Kidney tubule cell (primary cell): ENCODE results near the gene TEX12.
"Not testable (repeated sequence)": the region's sequence is repeated elsewhere in the genome, so short reads cannot be mapped to it uniquely, and the experiment has no call there.

Experiments used
- DNase-seq: peaks from one replicate; pipeline ENCODE4 v3.0.0-alpha.2; 2018; ENCODE audit warnings: low spot score

TEX12 gene

DNA sequence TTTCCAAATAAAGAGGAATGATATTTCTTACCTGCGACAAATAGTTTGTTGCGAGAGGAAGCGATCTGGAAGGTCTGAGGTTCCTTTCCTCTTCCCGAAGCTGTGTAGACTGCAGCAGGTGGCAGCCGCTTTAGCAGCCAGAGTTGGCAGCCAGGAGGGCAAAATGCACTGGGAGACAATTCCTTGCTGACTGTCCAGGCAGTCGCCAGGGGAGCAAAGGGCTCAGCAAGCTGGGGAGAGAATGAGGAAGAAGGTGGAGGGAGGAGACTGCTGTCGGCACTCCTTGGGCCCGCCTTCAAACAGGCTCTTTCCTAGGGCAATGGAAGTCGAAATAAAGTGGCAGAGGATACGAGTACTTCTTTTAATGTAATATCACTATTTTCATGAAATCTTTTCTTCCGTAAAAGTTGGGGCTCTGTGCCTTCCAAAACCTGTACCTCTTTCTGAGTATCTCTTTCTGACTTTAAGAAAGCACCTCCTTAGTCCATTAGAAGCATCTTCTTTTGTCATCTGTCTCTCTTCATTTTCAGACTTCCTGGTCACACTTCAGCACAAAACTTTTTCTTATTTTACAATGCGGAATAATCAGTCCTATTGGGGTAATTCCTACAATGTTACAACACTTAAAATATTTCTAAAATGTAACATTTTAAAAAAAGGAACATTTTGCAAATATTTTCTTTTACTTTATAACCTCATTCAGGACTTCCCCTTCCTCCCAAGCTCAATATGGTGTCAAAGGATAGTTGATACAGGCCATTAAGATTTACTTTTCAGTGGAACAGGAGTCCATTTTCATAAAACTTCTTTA is 3.1 kb upstream of the TEX12 start, which contains the start of gene IL18:
IL18 (minus strand) TSS at position 220 of the 811 bp plus-strand sequence. CDS start 9,041 bp downstream, outside the sequence.
- peak; percentile 82 for DNase-seq

DNA sequence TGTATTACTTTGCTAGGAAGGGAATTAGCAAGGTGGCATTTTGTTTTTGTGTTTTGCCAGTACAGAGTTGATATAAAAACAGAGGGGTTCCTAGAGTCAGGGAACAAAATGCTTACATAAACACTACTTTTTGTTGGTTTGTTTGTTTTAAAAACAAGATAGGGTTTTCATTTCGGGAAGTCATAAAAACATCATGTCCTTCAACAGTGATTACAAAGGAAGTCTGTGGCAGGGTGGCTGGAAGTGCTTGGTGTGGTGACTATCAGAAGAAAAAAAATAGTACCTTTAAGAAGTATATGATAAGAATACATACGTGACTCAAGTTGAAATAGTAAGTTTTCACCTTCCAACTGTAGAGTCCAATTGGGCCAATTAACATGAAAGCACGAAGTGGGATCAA is 2.1 kb upstream of the TEX12 start:
- DNase-seq = no peak

DNA sequence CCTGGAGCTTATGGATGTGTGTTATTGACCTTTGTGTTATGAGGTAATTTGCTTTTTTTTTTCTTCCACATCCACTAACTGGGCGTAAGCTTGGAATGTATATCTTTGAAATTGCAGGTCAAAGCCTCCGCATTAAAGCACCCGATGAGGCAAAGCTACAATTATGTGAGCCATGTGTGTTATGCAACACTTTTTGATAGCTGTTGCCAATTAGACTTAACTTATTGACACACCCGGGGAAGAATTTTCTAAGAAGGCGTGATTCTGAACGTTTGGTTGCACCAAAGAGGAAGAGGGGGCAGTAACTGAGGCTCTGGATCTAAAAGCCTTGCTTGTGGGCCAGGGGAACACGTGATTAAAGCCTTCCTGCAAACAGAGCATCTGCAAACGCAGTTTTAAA is 610 bp upstream of the TEX12 start:
- DNase-seq = no peak

DNA sequence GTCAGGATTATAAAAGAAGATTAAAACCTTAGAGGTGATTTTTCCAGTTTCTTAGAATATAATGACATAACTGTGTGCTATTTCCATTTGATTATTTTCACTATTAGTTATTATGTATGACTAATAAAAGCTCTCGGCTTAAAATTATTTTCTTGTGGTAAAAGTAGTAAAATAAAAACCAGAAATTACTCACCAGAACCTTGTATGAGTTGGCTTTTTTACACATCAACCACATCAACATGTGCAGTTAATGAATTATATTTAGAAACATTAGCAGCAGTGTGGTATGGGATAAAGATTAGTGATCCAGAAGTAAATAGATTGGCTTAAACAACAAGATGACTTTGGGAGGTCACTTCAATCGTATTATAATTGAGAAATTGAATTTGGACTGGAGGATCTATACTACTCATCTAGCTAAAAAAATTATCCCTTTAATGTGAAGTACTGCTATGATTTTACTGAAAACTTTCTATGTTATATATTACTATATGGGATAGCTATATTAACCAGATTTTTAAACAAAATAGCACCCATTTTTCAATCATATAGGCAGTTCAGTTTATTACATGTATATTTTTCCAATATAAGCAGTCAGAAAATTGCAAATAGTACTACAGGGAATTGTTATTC is 5.3 kb downstream of the TEX12 start:
- peak; percentile 80 for DNase-seq

DNA sequence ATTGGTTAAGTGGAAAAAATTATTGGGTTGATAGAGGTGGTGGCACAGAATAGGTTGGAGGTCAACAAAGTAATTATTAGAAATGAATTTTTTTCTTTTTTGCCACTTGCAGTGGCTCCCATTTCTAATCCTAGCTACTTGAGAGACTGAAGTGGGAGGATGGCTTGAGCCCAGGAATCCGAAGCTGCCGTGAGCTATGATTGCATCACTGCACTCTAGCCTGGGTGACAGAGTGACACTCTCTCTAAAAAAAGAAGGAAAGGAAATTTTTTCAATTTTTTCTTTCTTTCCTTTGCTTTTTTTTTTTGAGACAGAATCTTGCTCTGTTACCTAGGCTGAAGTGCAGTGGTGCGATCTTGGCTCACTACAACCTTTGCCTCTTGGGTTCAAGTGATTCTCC is 6.0 kb downstream of the TEX12 start:
- peak; percentile 18 for DNase-seq

DNA sequence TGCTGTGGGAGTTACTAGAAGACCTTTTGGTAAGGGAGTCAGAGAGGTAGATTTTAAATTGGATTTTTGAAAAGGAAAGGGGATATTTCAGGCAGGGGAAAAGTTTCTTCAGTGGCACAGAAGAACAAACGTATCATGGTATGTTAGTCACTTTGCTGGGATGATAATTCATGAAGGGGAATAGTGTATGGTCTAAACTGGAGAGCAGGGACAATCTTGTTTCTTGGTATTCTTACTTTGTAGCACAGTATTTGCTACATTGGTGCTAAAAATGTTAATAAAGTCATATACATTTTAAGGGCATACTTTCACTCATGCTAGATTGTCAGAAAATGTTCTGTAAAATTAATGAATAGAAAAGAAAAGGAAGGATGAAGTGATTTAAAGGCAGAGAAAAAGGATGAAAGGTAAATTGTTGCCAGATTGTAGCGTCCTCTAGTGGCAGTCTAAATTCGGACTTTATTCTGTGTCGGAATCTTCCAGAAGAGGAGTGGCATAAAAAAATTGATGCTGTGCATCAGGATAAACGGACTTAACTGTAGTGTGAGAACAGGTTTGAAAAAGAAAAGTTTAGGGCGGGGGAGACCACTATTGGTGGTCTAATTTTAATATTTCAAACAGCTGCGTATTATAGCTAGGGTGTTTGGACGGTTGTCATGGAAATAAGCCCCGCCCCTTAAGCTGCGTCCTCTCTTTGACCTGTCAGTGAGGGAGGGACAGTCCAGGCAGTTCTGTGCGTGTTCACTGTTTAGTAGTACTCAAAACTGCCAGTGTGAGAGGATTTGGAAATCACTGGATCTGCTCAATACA is 7.8 kb downstream of the TEX12 start, which contains the start of gene BCO2:
BCO2 (plus strand) TSS at position 724 of the 810 bp plus-strand sequence. CDS start 90 bp downstream, outside the sequence.
- peak; percentile 73 for DNase-seq

DNA sequence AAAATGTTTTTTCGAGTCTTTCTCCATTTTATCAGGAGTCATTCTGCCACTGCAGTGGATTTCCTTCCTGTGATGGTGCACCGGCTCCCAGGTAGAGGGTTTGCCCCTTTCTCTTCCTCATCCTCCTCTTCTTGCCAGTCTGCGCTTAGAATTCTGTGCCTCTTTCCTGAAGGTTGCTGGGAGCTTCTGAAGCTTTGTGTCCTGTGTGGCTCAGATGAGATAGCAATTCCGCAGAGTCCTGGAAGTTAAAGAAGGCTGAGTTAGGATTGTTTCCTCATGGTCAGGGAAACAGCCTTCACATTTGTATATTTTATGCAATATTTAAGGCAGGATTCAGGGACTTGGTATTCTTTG is 8.4 kb downstream of the TEX12 start:
- DNase-seq = no peak

DNA sequence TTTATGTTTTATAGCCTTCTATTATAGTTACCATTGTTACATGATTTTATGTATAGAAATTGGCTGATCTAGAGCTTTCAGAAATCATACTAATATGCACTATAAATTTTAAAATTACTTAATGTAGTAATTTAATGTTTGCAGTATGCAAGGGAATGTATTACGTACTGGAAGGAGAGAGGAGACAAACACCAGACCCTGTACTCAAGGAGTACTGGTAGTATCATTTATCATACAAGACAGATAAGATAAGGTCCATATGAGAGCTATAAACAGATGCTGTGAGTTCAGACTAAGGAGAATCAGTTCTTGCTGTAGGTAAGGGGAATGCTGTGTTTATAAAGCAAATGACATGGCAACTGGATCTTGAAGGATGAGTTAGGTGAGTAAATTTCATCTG is 8.9 kb downstream of the TEX12 start:
- no peak for DNase-seq

DNA sequence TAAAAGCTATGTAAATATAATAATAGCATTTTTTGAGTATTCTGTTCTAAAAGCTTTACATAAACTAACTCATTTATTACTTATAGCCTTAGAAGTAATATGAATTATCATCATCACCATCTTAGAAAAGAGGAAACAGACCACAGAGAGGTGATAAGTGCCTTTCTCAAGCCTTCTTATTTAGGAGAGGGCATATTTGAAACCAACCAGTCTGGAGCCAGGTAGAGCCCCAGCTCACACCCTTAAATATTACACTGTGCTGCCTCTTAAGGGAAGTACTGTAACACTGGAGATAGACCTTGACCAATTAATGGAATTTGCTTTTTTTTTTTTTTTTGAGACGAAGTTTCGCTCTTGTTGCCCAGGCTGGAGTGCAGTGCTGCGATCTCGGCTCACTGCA is 10.4 kb downstream of the TEX12 start:
- DNase-seq = no peak

DNA sequence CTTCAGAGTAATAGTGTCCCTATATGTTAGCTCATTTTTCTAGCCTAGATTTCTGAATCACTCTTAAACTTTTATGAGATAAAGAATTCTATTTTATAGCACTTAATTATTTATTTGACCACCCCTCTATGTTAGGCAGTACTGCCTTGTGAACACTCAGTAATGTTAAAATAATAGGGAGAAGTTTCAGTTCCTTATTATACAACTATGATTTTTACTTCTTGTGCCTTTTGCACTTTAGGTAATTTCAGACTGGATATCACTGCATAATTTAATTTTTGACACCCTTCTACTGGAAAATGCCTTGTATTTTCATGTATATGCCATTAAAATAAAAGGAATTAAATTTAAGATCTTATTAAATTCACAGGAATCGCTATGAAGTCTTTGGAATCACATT is 11.3 kb downstream of the TEX12 start:
- no peak for DNase-seq

DNA sequence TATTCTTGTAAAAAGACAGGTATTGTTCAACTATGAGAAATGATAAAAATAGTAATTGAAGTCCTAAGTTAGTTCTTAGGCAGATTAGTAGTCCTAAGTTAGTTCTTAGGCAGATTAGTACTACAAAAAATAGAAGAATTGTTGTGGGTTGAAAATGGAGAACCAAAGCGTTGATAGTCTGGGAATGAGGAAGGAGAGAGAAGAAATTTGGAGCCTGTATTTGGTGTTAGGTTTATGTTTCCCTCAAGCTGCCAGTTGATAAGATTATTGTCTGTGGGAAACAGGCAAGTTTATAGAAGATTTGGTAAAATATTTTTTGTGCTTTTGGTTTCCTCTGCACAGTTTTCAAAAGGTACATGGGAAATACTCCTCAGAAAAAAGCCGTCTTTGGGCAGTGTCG is 11.8 kb downstream of the TEX12 start:
- no peak for DNase-seq

DNA sequence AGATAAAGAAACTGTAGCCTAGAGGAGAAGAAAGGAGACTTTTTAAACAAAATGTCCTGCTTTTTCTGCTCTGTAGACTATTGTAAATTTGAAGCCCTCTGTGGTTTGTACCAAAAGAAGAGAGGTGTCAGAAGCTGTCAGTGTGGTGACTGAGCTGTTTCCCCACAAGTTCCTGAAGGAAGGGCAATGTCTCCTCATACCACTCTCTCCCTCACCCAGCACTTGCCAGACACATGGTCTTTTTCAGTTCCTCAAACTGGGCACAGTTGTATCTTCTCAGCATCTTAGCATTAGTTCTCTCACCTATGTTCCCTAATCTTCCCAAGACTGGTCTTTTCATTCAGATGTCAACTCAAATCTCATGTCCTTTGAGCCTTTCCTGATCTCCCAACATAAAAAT is 12.4 kb downstream of the TEX12 start:
- no peak for DNase-seq

DNA sequence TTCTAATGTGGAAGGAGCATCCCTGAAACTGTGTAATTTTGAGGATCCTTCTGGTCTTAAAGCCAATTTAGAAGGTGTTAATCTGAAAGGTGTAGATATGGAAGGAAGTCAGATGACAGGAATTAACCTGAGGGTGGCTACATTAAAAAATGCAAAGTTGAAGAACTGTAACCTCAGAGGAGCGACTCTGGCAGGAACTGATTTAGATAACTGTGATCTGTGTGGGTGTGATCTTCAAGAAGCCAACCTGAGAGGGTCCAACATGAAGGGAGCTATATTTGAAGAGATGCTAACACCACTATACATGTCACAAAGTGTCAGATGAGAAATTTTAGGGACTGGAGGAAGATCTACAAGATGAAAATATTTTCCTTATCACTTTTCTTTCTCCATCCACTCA is 15.7 kb downstream of the TEX12 start:
- DNase-seq = no peak

DNA sequence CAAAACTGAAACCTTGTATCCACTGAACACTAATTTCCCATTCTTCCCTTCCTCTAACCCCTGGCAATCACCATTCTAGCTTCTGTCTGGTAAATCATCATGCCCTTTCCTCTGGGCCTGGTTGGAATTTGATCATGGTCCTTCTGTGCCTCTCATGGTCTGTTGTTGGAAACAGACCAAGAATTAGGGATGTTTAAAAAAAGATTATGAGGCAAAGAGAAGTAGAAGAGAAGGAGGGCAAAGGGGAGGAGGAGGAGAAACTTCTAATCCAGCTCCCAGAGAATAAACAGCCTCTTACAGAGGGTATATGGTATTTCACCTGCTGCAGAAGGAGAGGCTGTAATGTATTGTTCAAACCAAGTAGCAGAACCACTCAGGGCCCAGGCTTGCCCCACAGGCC is 18.7 kb downstream of the TEX12 start:
- no peak for DNase-seq

DNA sequence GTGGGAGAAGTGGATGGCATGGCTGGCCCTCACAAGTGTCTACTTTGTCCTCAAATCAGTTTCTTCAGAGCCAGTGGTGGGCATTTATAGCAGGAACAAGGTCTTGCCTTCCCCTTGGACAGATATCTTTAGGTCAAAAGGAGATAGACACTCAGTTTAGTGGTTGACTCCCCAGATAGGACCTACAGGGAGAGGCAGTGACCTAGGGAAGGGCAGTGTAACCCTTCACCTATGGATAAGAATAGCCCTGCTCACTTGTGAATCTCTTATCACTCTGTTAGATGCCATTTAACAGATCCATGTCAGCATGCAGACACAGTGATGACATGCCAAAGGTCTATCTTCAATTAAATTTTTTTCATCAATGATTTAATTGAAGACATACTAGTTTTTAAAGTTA is 19.1 kb downstream of the TEX12 start:
- no peak for DNase-seq

DNA sequence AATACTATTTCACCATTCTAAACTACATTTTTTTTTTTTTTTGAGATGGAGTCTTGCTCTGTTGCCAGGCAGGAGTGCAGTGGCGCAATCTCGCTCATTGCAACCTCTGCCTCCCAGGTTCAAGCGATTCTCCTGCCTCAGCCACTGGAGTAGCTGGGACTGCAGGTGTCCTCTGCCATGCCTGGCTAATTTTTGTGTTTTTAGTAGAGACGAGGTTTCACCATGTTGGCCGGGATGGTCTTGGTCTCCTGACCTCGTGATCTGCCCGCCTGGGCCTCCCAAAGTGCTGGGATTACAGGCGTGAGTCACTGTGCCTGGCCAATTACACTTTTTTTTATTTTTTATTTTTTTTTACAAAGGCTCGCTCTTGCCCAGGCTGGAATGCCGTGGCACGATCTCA is 27.9 kb downstream of the TEX12 start:
- DNase-seq = peak; percentile 65

DNA sequence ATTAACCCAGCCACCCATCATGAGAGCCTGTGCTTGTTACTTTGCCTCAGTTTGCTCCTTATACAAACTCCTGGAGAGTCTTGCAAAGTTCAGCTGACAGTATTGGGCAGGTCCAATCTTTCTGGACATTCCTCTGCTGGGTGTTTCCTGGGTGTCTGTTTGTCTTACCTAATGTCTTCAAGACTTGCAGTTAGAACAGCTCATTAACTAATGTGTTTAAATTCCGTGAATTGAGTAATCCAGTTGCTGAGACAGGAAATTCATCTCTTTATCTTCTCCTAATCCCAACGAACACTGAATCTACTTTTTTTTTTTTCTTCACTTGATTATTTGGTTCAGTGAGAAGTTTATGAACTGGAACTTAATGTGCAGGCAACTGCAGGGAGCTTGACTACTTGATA is 28.8 kb downstream of the TEX12 start:
- DNase-seq = peak; percentile 79

DNA sequence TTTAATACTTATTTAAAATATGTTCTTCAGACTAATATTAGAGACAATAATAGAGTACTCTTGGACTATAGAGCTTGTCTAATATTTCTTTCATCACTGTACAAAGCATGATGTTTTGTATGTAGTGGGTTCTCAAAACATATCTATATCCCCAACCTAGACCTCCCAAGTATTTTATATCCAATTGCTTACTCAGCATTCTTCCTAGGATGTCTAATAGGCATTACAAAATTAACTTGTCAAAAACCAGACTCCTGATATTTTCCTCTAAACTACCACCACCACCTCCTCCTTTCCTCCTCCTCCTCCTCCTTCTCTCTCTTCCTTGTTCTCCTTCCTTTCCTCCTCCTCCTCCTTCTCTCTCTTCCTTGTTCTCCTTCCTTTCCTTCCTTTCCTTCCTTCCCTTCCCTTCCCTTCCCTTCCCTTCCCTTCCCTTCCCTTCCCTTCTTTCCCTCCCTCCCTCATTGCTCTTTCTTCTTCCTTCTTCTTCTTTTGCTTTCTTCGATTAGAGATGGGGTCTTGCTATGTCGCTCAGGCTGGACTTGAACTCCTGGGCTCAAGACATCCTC is 29.4 kb downstream of the TEX12 start:
- DNase-seq = no peak

DNA sequence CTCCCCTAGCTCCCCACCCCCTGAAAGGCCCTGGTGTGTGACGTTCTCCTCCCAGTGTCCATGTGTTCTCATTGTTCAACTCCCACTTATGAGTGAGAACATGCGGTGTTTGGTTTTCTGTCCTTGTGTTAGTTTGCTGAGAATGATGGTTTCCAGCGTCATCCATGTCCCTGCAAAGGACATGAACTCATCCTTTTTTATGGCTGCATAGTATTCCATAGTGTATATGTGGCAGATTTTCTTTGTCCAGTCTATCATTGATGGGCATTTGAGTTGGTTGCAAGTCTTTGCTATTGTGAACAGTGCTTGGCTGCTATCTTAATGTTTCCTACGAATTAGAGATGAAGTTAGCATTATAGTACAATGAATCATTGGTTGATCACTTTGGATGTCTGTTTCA is 31.9 kb downstream of the TEX12 start:
- not testable (repeated sequence) for DNase-seq

DNA sequence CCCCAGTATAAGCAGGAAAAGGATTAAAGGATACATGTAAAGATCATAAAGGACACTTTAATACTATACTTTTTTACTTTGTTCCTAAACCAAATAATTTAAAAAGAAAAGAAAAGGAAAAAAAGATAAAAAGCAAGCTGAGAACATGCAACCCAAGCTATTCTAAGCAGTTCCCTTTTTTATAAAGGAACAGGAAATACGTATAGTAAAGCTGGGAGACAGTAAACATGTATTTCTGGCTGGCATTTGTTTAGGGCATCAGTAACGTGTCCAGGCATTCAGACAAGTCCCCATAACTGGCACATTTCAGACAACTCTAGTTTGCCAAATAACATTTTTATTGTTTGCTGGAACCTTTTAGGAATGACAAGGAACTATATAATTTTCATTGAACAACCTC is 33.1 kb downstream of the TEX12 start:
- DNase-seq = no peak

DNA sequence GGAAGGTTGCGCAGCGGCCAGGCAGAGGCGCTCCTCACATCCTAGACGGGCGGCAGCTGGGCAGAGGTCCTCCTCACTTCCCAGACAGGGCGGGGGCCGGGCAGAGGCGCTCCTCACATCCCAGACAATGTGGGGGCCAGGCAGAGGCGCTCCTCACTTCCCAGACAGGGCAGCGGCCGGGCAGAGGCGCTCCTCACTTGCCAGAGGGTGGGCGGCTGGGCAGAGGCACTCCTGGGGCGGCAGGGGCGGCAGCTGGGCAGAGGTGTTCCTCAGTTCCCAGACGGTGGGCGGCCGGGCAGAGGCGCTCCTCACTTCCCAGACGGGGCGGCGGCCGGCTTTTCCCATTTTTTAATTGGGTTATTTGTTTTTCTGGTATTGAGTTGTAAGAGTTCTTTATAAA is 38.9 kb downstream of the TEX12 start:
- DNase-seq = no peak

DNA sequence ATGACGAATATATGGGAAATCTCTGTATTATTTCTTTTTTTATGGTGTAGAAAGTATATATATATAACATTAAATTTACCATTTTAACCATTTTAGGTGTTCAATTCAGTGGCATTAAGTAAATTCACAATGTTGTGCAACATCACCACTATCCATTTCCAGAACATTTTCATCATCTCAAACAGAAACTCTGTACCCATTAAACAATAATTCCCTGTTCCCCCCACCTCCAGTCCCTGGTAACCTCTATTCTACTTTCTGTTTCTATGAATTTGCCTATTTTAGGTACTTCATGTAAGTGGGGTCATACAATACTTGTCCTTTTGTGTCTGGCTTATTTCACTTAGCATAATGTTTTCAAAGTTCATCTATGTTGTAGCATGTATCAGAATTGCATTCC is 43.7 kb downstream of the TEX12 start:
- no peak for DNase-seq

DNA sequence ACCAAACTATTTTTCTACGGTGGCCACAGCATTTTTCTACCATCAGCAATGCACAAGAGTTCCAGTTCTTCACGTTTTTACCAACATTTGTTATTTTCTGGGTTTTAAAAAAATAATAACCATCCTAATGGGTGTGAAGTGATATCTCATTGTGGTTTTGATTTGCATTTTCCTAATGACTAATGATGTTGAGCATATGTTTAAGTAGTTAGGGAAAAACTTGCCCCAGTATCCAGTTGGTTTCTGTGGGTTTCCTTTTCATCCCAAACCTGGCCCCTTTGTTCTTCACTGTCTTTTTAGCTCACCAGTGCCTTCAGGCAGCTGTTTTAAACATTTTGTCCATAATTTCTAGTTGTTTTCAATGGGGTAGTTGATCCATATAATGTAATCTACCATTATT is 44.4 kb downstream of the TEX12 start:
- DNase-seq = no peak
